Measurements from ENCODE around the gene H2AZ2.
A peak's percentile ranks its signal among the peaks of the same experiment; 100 is the strongest.
"Not testable (repeated sequence)": the region's sequence is repeated elsewhere in the genome, so short reads cannot be mapped to it uniquely, and the experiment has no call there.

Gene H2AZ2

DNA sequence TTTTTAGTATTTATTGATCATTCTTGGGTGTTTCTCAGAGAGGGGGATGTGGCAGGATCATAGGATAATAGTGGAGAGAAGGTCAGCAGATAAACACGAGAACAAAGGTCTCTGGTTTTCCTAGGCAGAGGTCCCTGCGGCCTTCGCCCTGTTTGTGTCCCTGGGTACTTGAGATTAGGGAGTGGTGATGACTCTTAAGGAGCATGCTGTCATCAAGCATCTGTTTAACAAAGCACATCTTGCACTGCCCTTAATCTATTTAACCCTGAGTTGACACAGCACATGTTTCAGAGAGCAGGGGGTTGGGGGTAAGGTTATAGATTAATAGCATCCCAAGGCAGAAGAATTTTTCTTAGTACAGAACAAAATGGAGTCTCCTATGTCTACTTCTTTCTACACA is 22.4 kb upstream of the H2AZ2 start:
- not testable (repeated sequence) for FAIRE-seq

DNA sequence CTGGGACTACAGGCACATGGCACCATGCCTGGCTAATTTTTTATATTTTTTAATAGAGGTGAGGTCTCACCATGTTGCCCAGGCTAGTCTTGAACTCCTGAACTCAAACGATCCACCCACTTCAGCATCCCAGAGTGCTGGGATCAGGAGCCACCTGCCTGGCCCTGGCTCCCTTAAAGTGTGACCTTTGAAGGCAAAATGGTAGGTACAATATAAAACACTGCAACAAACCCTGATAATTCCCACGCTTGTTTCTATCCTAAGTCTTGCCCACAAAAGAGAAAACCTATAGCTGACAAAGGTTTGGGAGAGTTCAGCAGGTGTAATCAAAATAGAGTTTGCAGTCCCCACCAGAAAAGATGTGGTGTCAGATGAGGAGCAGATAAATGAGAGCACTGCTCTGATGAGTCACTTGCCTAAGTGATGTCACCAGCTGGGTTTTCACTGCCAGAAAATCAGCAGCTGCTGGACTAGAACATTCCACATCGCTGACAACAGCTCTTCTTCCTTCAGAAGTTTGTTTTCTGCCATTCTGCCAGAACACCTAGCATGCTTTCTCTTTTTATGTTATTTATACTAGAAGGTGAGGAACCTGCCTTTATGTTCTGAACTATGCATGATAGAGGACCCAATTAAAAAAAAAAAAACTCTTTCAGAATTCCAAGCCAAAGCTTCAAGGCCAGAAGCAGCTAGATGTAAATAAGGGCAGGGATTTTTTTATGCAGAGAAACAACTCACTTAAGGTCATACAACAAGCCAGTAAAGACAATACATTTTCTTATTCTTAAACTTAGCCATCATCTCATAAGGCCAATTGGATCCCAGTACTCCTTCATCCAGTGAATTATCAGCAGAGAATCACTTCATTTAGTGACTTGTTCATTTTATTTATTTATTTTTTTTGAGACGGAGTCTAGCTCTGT is 19.4 kb upstream of the H2AZ2 start:
- FAIRE-seq = no peak

DNA sequence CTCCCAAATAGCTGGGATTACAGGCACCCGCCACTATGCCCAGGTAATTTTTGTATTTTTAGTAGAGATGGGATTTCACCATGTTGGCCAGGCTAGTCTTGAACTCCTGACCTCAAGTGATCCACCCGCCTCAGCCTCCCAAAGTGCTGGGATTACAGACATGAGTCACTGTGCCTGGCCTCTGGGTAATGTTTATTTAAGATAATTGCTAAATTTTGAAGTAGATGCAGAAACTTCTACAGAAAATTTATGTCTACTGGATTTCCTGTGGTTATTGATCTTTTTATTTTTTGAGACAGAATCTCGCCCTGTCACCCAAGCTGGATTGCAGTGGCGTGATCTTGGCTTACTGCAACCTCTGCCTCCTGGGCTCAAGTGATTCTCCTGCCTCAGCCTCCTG is 14.1 kb upstream of the H2AZ2 start:
- FAIRE-seq = not testable (repeated sequence)

DNA sequence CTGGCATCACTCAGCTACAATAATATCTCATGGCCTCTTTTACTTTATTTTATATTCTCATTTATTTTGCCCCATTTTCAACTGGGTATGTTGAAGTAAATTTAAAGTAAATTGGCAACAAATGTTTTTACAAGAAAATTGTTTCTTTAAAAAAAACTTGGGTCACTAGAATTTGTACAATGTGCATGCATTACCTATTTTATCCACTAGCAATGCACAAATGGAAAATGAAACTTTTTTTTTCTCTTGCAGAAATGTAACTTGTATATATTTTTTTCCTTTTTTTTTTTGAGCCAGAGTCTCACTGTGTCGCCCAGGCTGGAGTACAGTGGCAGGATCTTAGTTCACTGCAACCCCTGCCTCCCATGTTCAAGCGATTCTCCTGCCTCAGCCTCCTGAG is 10.3 kb upstream of the H2AZ2 start:
- FAIRE-seq = peak; percentile 94

DNA sequence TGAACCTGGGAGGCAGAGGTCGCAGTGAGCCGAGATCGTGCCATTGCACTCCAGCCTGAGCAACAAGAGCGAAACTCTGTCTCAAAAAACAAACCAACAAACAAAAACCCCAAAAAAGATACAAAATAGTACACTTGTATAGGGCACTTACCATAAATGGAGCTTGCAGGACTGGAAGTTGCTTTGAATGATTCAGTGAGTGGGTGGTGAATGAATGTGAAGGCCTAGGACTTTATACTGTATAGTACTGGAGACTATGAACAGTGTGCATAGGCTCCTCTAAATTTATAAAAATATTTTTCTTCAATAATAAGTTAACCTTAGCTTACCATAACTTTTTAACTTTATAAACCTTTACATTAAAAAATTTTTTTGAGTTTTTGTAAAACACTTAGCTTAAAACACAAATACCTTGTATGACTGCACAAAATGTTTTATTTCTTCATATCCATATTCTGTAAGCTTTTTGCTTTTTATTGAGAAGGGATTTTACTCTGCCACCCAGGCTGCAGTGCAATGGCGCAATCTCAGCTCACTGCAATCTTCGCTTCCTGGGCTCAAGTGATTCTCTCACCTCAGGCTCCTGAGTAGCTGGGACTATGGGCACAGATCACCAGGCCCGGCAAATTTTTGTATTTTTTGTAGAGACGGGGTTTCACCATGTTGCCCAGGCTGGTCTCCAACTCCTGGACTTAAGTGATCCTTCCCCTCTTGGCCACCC is 6.9 kb upstream of the H2AZ2 start:
- FAIRE-seq = no peak

DNA sequence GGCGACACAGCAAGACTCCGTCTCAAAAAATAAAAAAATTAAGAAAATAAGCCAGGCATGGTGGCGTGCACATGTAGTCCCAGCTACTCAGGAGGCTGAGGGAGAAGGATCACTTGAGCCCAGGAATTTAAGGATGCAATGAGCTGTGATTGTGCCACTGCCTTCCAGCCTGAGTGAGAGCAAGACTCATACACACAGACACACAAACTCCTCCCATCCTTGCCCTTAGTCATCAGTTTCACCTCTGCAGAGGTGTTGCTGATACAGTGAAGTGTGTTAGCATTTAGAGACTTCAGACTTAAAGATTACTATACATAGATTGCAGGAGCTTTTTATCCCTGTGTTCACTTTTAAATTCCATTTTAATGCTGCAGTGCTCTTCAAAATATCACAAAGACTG is 5.5 kb upstream of the H2AZ2 start:
- FAIRE-seq = no peak

DNA sequence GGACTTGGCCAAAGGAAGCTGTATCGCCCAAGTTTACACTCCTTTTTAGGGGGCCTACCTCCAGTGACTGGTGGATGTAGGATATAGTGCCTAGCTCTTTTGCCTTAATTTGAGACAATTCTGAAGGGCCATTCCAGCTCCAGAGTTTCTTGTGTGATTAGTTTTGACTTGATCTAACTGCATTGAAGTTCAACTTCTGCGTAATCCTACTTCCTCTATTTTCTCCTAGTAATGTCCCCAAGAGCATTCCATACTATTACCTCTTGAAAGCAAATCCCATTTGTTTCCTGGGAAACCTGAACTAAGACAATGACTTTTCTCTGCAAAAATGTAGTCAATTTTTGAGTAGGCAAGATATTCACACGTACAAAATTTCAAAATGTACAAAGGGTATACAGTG is 4.7 kb upstream of the H2AZ2 start:
- no peak for FAIRE-seq

DNA sequence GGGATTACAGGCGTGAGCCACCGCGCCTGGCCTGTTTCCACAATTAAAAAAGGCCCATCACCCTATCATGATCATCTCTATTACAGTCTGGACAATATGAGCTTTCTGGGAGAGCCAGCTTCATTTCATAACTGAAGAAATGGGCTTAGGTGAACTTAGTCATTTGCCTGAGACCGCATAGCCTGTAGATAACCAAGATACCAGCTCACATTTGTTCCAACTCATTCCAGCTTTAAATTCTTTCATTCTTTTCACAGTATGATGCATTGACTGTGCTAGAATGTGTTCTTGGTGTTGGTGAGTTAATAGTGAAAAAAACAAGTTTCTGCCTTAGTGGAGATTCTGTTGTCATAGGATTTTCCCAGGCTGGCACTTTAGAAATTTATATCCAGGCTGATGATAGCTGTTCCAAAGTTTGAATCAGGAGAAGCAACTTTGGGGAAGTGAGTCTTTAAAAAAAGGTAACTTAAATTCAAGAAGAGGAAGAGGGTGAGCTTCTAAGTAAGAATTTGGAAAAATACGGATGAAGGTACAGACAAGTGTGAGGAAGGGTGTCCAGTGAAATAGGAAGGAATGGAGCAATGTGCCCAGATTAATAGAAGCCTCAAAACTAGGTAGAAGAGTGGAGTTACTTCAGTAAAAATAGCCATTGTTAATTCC is 2.1 kb upstream of the H2AZ2 start:
- FAIRE-seq = no peak

DNA sequence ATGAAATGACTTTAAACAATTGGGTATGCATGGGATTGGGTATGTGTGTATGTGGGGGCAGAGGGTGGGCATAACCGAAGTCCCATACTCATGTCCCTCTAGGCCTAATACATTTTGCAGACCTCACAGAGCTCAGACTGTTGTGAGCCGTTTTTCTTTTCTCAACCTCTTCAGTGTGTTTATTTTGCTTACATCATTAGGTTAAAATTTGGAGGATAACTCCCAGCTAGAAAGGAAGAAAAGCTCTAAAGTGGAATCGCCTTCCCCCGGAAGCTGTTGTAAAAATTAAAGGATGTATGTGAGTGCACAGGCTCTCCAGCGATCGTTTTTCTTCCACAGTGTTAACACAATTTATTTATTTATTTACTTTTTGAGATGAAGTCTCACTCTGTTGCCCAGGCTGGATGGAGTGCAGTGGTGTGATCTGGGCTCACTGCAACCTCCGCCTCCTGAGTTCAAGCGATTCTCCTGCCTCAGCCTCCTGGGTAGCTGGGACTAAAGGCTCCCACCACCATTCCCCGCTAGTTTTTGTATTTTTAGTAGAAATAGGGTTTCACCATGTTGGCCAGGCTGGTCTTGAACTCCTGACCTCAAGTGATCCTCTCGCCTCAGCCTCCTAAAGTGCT is 1.5 kb upstream of the H2AZ2 start:
- no peak for FAIRE-seq

DNA sequence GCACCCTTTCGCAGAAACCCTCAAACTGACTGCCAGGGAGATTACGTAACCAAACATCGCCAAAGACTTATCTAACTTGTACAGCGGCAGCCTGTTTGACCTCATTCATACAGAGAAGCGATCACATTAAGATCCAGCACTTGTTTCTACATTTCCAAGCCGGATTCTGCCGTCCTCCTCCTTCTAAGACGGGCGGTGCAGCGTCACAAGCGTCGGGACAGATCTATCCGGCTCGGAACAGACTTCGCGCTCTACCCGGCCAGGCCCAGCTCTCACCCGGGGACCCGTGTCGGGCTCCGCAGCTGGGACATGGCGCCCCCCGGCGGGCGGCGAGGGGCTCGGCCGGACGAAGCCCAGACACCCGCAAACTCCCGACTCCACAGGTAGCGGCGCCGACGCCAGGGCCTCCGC is 373 bp downstream of the H2AZ2 start:
- no peak for FAIRE-seq

DNA sequence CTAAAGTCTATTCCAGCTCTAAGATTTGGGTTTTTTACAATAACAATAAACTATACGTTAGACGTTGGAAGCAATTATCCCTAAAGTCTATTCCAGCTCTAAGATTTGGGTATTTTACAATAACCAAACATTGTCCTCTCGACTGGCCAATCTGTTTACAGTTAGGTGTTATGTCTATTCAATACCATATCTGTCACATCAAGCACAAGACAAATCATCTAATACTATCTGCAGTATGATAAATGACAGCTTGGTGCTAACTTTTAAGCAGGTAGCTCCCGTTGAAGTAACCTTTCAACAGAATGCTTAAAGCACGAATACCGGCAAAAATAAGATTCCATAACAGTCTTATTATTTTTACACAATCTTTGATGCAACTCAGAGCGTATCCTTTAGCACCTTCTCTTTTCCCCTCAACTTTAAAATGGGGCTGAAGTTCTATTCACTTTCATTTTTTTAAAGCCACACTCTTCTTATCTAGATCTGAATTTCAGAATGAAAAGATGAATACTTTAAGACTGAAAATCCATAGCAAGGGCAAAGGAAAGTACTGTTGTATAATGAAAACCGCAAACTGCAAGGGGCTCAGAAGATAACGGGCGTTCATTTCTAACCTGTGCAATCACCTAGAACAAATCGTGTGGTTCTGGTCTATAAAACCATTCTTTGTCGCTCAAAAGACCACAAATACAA is 925 bp downstream of the H2AZ2 start:
- FAIRE-seq = no peak

DNA sequence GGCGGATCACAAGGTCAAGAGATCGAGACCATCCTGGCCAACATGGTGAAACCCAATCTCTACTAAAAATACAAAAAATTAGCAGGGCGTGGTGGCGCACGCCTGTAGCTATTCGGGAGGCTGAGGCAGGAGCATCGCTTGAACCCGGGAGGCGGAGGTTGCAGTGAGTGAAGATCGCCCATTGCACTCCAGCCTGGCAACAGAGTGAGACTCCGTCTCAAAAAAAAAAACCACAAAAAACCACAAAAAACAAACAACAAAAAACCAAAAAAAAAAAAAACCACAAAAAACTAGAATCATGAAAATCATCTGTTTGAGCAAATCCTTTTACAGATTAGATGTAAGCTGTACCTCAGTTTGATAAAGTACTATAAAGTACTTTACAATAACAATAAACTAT is 1.5 kb downstream of the H2AZ2 start:
- FAIRE-seq = not testable (repeated sequence)

DNA sequence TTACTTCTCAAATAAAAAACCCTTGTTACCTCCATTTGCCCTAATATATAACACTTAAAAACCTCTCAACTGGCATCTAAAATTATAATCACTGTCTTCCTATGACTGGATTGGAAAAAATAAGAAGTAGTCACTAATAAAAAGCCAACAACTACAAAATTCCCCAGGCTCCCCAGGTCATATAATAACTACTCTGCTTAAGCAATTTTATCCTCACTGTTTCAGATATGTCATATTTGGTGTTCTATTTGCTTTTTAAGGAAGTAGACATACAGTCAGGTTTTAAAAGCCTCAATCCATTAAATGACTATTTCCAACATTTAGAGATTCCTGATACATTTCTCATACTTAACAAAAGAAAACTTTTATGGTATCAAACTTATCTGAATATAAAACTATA is 2.4 kb downstream of the H2AZ2 start:
- no peak for FAIRE-seq

DNA sequence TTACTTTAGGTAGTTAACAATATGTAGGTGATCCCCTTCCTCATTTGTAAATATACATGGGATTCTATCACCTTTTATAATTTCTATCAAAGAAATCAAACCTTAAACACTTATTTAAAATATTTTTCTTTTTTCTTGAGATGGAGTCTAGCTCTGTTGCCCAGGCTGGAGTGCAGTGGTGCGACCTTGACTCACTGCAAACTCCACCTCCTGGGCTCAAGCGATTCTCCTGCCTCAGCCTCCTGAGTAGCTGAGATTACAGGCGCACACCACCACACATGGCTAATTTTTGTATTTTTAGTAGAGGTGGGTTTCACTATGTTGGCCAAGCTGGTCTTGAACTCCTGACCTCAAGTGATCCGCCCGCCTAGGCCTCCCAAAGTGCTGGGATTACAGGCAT is 4.4 kb downstream of the H2AZ2 start:
- FAIRE-seq = not testable (repeated sequence)

DNA sequence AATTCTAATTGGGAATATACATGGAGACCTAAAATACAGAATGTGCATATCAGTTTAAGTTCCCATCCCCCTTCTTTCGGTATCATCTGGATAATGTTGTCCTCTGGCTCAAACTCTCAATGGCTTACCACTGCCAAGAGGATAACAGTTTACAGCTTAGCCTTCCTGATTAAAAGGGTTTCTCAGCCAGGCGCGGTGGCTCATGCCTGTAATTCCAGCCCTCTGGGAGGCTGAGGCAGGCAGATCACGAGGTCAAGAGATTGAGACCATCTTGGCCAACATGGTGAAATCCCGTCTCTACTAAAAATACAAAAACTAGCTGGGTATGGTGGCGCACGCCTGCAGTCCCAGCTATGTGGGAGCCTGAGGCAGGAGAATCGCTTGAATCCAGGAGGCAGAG is 5.2 kb downstream of the H2AZ2 start:
- not testable (repeated sequence) for FAIRE-seq

DNA sequence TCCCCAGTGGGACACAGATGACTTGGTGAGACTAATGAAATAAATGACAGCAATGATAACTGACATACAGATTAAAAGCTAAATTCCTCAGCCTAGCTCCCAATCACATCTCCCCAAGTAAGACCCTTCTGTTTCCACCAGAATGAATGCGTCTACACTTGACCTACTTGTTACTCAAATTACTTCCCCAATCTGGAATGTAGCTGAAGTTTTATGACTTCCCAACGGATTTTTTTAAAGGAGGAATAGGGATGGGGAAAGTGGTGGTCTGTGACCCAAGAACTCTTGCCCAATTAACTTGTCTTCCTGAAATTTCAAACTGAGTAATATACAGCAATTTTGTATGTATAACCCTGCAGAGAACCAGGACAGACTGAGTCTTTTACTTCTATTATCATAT is 9.1 kb downstream of the H2AZ2 start:
- FAIRE-seq = no peak

DNA sequence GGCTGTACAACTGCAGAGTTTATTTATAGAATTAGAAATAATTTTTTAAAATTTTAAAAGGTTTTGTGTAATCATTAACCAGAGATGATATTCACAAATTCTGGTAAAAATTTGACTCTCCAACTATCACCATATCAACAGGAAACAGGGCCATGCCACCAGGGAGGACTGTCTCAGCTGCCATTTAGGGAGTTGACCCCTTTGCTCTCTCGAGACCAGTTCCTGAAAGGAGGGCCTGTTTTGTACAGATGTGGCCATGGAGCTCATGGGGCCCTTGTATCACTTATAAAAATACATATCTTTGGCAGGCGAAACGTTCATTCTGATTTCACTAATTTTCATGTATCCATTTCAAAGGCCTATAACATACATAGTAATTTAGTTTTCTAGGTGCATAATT is 20.3 kb downstream of the H2AZ2 start:
- FAIRE-seq = no peak

DNA sequence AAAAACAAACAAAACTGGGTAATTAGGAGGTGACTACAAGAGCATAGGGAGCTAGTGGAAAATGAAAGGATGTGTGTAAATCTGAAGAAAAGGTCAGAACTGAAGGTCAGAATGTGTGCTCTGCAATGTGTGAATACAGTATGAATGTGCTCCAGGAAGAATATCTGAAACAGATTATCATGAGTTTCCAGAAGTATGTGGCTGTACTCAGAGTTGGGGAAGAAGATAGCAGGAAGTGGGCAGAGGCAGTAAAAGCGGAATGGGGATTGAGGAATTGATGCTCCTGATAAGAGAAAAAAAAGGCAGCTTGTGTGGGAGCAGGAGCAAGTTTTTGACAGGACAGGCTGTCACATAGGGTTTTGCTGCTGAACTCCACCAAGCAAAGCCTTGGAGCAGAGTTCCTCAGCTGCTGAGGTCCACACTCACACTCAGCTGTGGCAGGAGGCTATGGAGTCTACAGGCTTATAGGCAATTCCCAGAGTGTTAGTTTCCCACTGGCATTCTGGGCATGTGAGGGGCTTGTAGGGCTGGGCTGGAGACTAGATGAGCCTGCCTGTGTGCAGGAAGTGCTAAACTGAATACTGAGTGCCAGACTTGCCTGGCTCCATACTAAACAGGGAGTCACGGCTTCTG is 22.9 kb downstream of the H2AZ2 start:
- no peak for FAIRE-seq

DNA sequence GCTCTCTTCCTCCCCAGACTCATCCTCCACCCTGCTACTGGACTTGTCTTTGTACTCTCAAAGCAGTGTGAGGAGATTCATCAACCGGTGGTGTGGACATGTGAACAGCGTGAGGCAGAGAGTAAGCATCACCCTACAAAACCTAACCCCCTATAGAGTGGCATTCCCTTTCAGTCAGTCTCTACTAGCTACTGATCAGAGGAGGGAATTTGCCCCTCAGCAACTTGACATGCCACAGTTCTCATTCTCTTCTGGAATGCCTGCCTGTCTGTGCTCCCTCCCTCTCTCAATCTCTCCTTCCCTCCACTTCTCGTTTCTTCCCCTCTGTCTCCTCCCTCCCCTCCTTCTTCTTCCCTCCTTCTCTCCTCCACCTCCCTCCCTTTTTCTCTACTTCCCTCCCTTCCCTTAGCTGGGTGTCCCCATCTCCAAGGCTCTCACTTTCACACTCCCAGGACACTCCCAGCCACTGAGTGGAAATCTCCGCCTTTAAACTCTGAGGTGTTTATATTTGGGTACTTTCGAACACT is 24.6 kb downstream of the H2AZ2 start:
- no peak for FAIRE-seq

DNA sequence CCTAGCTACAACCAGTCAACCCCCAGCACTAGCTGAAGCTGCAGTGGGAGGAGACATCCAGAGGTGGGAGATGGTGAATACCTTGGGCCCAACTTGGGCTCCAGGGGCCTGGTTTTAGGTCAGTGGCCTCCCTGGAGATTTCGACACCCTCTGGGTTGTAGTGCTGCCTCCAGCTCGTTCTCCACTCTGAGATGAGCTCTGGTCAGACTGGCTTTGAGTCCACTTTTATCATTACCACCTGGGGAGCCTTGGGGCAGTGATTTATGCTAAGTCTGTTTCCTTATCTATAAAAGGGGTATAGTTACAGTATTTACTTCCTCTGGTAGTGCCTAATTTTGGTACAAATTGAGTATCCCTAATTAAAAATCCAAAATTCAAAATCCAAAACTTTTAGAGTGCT is 28.6 kb downstream of the H2AZ2 start:
- no peak for FAIRE-seq

DNA sequence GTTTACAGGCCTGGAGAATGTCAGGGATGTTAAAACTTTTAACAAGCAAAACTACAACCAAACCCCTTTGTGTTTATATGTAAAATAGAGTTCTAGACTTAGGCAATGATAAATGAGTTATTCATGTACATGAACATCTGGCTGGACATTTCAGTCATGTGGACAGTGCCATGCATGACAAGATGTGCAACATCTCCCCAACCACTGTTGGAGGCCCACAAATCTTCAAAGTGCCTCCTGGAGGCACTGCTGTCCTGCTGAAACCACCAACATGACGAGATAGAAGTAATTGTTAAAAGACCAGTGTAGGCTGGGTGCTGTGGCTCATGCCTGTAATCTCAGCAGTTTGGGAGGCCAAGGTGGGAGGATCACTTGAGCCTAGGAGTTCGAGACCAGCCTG is 33.0 kb downstream of the H2AZ2 start:
- no peak for FAIRE-seq

DNA sequence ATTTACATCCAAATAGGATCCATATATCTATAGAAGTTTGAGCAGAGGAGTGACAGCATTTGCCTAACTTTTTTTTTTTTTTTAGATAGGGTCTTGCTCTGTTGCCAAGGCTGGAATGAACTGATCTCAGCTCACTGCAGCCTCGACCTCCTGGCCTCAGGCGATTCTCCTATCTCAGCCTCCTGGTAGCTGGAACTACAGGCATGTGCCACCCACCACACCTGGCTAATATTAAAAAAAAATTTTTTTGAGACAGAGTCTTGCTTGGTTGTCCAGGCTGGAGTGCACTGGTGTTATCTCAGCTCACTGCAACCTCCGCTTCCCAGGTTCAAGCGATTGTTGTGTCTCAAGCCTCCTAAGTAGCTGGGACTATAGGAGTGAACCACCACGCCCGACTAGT is 36.3 kb downstream of the H2AZ2 start:
- FAIRE-seq = no peak

All from A204.1 (cell line).